GM19239 (cell line): Measurements from ENCODE around the gene TTC28.
"Not testable (repeated sequence)": the region's sequence is repeated elsewhere in the genome, so short reads cannot be mapped to it uniquely, and the experiment has no call there.

ENCODE experiments used
- DNase-seq: peaks from one replicate; pipeline ENCODE4 v3.0.0; 2011; ENCODE audit warnings: low spot score; ENCODE audit not compliant: insufficient read length
- FAIRE-seq: peaks from 2 replicates; lab custom pipeline; 2011; peaks lifted over from hg19 to GRCh38; lab: Jason Lieb, UNC

TTC28 gene

DNA sequence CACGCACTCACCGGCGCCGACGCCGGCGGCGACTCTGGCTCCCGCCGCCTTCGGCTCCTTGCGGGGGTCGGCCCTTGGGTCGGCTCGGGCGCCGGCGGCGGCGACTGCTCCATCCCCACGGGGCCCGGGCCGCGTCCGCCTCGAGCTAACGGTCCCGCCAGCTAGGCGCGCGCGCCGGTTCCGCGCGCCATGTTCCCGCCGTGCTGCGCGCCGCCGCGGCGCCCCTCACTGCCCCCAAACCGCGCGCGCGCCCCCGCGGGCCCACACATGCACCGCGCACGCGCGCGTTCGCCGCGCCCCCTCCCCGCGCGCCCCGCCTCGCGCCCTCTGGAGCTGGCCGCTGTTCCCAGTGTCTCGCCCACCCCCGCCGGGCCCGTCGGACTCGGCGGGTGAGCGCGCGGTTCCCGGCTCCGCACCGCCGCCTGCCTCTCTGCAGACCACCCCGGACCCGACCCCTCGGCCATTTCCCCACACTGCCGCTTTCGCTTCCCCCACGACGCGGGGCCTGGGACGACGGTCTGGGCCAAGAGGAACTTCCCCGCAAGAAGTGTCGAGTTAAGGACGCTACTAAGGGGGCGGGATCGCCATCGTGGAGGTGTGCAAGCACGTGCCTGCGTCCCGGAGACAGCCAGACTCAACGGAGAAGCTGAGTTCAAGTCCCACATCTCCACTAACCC is at the start of gene TTC28:
TSS of gene TTC28 (minus strand) at position 230 of the 677 bp plus-strand sequence. CDS start at position 113, 117 bp downstream.
- not testable (repeated sequence) for DNase-seq, FAIRE-seq

DNA sequence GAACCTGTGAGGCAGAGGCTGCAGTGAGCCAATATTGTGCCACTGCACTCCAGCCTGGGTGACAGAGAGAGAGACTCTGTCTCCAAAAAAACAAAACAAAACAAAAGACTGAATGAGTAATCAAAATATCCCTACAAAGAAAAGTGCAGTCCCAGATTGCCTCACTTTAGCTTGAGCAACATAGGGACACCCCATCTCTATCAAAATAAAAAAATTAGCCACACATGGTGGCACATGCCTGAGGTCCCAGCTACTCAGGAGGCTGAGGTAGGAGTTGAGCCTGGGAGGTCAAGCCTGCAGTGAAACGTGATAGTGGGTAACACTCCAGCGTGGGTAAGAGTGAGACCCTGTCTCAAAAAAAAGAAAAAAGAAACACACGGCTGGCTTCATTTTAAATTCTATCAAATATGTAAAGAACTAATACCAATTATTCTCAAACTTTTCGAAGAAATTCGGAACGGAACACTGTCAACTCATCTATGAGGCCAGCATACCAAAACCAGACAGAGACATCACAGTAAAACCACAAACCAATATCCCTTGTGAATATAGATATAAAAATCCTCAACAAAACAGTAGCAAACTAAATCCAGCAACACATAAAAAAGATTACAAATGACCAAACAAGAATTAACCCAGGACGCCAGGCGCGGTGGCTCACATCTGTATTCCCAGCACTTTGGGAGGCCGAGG is 49.1 kb upstream of the TTC28 start:
- DNase-seq (no peak), FAIRE-seq (no peak)

DNA sequence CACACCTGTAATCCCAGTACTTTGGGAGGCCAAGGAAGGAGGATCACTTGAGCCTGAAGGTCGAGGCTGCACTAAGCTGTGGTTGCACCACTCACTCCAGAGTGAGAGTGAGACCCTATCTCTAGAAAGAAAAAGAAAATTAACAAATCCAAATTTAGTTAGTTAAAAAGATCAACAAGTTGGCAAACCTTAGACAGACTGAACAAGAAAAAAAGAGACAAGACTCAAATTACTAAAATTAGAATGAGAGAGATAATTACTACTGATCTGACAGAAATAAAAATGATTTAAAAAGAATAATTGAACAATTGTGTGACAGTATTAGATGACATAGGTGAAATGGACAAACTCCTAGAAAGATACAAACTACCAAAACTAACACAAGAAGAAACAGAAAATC is 48.4 kb upstream of the TTC28 start:
- DNase-seq (no peak), FAIRE-seq (no peak)

DNA sequence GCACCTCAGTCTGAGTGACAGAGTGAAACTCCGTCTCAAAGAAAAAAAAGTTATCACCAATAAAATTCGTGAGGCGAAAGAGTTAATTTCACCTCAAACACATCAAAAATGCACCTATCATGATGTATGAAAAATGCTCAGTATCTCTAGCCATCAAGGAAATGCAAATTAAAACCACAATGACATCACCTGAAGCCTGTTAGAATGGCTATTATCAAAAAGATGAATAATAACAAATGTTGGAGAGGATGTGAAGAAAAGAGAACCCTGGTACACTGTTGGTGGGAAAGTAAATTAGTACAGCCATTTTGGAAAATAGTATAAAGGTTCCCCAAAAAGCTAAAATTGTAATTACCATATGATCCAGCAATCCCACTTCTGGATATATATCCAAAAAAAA is 38.4 kb upstream of the TTC28 start:
- DNase-seq (no peak), FAIRE-seq (no peak)

DNA sequence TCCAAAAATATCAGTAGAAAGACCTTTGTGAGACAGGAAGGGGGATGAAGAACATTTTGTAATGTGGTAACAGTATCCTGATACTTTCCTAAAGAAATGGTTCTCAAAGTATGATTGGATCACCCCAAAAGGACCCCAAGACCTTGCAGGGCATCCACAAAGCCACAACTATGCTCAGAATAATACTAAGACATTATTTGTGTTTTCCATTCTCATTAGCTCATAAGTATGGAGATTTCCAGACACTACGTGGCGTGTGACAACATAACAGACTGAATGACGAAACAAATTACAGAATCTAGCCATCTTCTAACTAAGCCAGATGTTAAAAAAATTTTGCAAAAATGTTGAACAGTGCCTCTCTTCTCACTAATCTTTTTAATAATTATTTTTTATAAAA is 37.0 kb upstream of the TTC28 start:
- DNase-seq (no peak), FAIRE-seq (no peak)

DNA sequence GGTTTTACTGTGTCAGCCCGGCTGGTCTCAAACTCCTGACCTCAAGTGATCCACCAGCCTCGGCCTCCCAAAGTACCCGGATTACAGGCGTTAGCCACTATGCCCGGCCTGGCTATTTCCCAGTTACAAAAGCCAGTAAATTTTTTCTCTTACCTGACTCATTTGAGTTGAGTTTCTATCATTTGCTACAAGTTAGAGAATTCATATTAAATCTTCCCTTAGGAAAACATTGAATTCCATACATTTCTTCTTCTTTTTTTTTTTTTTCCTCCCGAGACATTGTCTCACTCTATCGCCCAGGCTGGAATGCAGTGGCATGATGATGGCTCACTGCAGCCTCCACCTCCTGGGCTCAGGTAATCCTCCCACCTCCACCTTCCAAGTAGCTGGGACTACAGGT is 36.0 kb upstream of the TTC28 start:
- FAIRE-seq = no peak

DNA sequence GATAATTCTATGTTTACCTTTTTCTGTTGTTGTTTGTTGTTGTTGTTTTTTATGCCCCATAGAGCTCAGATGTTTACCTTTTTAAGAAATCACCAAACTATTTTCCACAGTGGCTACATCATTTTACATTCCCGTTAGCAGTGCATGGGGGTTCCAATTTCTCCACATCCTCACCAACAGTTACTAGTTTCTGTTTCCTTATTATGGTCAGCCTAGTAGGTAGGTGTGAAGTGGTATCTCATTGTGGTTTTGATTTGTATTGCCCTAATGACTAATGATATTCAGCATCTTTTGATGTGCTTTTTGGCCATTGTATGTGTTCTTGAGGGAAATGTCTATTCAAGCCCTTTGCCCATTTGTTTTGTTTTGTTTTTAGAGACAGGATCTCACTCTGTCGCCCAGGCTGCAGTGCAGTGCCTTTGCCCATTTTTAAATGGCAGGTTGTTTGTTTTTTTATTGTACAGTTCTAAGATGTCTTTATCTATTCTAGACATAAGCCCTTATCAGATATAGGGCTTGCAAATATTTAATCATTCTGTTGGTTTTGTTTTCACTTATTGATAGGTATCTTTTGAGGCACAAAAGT is 34.5 kb upstream of the TTC28 start:
- FAIRE-seq (no peak), DNase-seq (no peak)

More for the DNA sequence above, 36.0 kb upstream of the TTC28 start:
- no peak for DNase-seq

DNA sequence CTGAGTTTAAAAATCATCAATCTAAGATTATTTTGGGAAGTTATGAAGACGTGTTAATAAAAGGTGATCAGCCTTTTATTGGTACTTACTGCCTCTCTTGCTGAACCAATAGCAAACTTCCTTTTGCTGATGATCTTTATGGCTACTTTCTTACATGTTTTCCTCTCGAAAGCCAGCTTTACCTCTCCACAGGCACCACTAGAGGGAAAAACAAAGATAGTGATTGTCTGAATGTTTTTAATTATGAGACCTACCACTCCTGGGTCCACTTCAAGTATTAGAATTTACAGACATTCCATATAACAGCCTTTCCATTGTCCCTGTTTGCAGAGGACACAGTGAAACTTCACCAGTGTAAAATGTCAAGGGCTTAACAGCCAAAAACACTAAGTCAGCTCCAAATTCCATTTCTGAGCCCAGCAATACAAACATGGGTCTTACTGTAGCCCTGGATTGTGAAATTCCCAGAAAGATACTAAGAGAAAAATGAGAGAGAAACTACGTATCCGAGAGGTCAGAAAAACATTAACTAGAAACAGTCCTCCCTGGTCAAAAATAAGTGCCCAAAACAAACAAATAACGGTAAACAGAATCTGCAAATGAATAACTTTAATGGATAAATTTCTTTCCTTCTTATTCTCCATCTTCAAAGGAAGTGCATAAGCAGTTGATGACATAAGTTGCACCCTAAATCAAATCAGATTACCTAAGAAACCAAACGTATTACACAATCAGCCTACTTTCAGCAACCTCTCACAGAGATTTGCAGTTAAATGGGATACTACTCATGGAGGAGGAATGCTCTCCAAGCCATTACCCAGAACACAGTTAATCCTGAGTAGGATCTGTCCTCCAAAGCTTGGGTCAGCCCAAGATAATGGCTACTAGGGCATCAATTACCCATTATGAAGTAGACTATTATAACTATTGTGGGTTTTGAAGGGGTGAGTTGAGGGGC is 32.5 kb upstream of the TTC28 start:
- DNase-seq (no peak), FAIRE-seq (no peak)

DNA sequence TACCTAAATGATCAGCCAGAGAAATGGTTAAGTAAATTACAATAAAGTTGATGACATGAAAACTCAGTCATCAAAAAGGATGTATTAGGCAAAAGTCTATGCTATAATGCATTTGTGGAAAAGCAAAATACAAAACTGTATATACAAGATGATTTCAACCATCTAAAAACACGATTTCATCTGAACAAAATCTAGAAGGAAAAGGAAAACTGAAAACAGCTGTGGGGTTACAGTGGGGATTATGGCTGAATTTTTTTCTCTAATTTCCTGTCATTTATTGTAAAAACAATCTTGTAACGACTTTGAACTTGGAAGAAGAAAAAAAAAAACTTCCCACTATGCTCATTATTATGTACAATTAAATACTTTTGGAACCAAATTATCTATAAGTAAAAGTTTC is 31.7 kb upstream of the TTC28 start:
- DNase-seq (no peak), FAIRE-seq (no peak)

DNA sequence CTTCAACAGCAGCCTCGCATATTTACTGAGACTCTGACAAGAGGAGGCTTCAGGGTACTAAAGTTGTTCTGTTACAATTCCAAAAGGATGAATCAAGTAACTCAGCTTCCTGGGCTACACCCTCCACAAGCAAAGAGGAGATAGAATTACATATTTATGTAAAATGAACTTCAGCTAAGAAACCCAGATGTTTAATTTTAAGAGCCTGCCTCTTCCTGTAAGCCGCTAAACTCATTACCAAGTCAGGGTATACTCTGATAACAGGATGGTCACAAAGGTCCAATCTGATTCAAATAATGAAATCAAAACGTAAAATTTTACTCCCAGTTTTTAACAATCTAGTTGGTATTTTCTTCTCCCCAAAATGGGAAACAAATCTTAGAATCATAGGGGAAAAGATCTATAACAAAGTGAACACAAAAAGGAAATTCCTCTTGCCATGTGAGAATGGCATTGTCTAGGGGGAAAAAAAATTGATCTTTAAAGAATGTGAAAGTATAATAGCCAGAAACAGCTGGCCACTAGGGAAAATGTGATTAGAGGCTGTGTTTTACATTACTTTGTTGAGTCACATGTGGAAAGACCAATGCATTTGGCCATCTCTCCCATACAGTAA is 31.0 kb upstream of the TTC28 start:
- no peak for FAIRE-seq
- DNase-seq = no peak

DNA sequence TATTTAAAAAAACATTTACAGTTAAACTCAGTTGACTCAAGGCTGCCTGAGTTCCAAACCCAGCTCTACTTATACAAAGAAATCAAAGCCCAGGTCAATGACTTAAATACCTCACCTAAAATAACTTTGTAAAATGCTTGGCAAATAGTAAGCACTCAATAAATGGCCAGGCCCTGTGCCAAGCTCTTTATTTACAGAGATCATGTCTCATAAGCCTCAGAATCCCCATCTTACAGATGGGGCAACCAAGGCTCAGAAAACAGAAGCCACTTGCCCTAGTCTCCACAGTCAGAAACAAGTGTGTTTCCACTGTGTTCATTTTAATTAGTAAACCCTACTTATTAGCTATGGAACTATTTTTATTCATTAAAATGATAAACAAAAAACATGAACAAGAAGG is 30.5 kb upstream of the TTC28 start:
- DNase-seq = no peak
- FAIRE-seq = no peak

DNA sequence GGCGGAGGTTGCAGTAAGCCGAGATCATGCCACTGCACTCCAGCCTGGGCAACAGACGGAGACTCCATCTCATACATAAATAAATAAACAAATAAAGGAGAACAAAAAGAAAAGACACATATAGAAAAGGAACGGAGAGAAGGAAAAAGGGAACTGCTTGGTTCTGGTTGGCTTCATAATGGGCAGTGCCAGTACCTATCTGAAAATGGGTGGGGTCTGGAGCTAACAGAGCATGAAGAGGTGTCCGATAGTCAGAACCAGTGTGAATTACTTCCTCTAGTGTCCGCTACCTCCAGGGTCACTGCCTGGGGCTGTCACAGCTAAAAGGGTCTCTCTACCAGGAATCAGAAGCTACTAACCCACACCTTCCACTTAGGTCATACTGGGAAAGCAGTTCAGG is 27.2 kb upstream of the TTC28 start:
- DNase-seq (no peak), FAIRE-seq (peak; percentile 51)

DNA sequence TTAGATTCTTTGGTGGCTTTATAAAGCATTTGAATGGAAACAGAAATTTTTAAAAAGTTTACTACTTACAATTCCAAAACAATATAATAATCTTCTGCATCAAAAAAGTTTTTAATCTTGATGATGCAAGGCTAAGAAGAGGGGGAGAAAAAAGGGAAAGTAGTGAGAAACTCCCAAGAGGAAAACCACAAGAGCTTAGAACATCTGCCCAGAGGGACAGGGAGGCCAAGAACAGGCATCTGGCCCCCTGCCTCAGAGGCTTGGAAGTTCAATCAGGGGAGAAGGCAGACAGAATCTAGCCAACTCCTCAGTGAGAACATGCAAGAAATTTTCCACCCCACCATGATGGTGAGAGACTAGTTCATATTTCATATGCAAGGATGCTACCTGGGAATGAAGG is 23.8 kb upstream of the TTC28 start:
- FAIRE-seq (no peak), DNase-seq (no peak)

DNA sequence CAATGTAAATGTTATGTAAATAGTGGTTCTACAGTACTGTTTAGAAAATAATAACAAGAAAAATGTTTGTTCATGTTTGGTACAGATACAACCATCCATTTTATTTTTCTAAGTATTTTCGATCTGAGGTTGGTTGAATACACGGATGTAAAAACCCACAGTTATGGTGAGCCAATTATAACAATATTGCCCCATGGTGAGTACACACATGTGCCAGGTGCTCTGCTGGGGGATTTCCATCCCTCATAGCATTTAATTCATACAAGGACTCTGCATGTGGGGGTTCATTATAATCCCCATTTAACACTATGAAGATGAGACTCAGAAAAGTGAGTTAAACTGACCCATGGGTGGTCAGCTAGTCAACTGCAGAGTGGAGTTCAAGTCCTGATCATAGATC is 23.3 kb upstream of the TTC28 start:
- no peak for DNase-seq
- FAIRE-seq = peak; percentile 14

DNA sequence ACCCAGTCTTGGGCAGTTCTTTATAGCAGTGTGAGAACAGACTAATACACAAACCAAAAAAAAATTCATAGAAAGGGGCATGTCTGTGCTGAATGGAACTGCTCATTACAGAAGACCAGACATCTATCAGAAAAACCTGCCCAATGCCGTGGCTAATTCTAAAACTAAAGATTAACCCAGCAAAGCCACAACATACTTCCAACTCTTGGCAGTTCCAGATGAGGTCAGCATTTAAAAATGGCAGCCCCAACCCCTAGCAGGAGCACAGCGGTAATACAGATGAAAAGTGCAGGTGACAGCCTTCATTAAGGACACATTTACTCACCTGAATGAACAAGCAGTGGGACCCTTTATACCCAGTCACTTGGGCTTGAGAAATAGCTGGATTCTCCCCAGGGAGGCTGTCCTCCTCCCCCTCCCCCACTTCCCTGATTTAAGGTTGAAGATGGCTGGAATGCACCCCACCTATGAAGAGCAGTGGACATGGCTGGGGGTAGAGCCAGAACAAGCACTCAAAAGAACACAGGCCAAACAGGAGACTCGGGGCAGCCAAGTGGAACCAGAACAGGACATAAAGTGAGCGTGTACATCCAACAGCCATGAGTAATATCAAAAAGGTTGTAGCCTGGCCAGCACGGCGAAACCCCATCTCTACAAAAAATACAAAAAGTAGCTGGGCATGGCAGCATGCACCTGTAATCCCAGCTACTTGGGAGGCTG is 13.6 kb upstream of the TTC28 start:
- not testable (repeated sequence) for DNase-seq, FAIRE-seq

DNA sequence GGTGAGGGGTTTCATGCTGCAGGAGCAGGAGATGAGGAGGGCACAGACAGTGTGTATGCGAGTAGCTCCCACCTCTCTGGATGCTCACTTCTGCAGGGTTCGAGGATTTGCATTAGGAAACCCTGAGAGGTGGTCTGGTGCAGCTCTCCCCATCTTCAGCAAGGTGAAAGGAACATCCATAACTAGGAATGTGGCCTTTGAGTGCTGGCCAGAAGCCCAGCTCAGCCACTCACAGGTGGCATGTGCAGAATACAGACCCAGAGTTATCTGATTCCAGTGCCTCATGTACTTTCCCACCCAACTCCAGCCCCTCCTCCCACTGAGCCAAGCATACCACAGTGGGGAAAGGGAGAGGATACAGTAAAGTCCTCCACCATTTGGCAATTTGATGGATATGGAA is 10.2 kb upstream of the TTC28 start:
- not testable (repeated sequence) for FAIRE-seq, DNase-seq

DNA sequence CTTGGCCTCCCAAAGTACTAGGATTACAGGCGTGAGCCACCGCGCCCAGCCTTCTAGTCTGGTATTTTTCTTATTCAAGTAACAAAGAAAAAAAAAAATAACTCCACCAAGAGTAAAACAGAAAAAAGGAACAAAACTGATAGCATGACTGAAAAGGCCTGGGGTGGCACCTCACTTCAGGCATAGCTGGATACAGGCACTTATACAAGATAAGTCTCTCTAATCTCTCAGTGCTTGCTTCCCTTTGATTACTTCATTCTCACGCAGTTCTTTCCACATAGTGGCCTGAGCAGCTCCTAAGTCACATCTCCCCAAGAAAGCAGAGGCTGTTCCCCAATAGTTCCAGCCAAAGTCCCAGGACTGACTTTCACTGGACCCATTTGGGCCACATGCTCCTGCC is 3.3 kb upstream of the TTC28 start:
- DNase-seq, FAIRE-seq: not testable (repeated sequence)

DNA sequence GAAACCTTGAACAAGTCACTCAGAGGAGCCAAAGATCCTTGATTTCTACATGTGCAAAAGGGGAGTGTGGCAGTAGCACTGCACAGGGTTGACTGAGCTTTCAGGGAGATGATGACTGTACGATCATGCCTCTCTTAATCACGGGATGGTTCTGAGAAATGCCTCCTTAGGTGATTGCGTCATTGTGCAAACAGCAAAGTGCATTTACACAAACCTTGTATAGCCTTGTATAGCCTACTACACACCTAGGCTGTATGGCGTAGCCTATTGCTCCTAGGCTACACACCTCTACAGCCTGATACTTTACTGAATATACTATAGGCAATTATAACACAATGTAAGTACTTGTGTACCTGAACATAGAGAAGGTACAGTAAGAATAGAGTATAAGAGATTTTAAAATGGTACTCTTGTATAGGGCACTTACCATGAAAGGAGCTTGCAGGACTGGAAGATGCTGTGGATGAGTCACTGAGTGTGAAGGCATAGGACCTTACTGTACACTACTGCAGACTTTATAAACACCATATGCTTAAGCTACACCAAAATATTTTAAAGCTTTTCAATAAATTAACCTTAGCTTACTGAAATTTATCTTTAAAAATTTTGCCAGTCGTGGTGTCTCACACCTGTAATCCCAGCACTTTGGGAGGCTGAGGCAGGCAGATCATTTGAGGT is 1.3 kb upstream of the TTC28 start:
- not testable (repeated sequence) for FAIRE-seq, DNase-seq
